HFF-Myc (cell line): ENCODE data around the gene SPRY4.

Source experiments
- DNase-seq: peaks from one replicate; pipeline ENCODE4 v3.0.0-alpha.2; 2011; ENCODE audit warnings: low read depth; ENCODE audit errors: extremely low read depth
- H3K4me3 ChIP-seq: replicated peaks from 2 replicates; pipeline ENCODE4 v1.5.1; 2011; ENCODE audit warnings: low read depth, mild to moderate bottlenecking, control low read depth, low read length
- TF ChIP-seq, protein P1 (sequence below): IDR thresholded peaks from 2 replicates; pipeline ENCODE4 v1.5.1; 2012; ENCODE audit warnings: mild to moderate bottlenecking, low read depth, low read length, control low read depth; ENCODE audit errors: missing control alignments

The SPRY4 gene

GRCh38 chr5:142360607-142361120, 35.8 kb upstream of the SPRY4 start:
- DNase-seq: peak; percentile 25
- no peak overlapping the region for H3K4me3 ChIP-seq
- TF ChIP-seq, protein P1, sequence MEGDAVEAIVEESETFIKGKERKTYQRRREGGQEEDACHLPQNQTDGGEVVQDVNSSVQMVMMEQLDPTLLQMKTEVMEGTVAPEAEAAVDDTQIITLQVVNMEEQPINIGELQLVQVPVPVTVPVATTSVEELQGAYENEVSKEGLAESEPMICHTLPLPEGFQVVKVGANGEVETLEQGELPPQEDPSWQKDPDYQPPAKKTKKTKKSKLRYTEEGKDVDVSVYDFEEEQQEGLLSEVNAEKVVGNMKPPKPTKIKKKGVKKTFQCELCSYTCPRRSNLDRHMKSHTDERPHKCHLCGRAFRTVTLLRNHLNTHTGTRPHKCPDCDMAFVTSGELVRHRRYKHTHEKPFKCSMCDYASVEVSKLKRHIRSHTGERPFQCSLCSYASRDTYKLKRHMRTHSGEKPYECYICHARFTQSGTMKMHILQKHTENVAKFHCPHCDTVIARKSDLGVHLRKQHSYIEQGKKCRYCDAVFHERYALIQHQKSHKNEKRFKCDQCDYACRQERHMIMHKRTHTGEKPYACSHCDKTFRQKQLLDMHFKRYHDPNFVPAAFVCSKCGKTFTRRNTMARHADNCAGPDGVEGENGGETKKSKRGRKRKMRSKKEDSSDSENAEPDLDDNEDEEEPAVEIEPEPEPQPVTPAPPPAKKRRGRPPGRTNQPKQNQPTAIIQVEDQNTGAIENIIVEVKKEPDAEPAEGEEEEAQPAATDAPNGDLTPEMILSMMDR: no peak

DNA sequence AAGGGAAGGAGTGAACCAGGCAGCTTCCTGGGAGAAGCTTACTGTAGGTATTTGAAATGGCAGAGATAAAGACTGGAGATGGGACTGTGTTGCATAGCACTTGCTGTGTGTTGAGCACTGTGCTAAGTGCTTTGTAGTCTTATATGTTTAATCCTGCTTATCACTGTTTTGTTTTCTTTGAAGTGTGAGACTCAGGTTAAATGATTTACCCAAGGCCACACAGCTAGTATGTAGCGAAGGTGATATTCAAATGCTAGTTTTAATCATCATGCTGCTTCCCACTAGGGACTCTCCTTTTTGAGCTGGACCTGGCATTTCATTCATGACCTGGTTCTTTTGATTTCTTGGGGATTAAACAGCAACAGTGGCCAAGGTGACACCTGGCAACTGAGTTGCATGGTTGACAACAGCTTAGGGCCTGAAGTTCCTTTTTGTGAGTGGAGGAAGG, 35.3 kb upstream of the SPRY4 start:
- no peak for DNase-seq
- TF ChIP-seq, protein P1: no peak
- no peak overlapping the region for H3K4me3 ChIP-seq

- no peak overlapping the region for H3K4me3 ChIP-seq
- TF ChIP-seq, protein P1: no peak
- DNase-seq: no peak
Measured at GRCh38 chr5:142358648-142359047, 33.8 kb upstream of the SPRY4 start.

DNA sequence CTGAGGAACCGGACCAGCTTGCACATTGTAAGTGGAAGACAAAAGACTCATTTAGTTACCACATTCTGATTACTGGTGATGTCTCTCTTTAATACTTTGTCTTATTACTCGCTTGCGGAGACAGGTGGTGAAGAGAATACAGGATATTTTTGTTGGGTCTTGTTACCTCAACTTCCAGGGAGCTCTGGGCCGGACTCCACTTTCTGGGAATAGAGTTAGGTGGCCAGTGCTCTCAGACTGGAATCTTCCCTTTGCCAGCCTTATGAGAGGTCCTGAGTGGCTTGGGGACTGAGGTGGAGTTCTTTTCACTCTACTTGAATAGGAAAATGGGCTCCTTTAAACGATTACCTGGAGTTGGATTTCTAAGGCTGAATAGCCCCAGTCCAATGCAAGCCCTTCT, 33.3 kb upstream of the SPRY4 start:
- TF ChIP-seq, protein P1: no peak
- no peak for DNase-seq
- no peak overlapping the region for H3K4me3 ChIP-seq

GRCh38 chr5:142357469-142358090, 32.8 kb upstream of the SPRY4 start:
- H3K4me3 ChIP-seq: peak overlapping the region; percentile 40
- TF ChIP-seq, protein P1: no peak
- no peak for DNase-seq

GRCh38 chr5:142356716-142357468, 32.1 kb upstream of the SPRY4 start:
- TF ChIP-seq, protein P1: no peak
- peak overlapping the region; percentile 40 for H3K4me3 ChIP-seq
- peak; percentile 87 for DNase-seq
